PFSK-1 (cell line): ENCODE measurements around the gene CETN3.

Experiments
- POLR2AphosphoS5 ChIP-seq: IDR thresholded peaks from 2 replicates; pipeline ENCODE4 v1.6.1; 2012; ENCODE audit warnings: low read depth, mild to moderate bottlenecking, control low read depth, low read length, moderate library complexity
- TF ChIP-seq, protein P1 (sequence below), 2 experiments: IDR thresholded peaks; 2 replicates each; pipeline versions ENCODE4 v1.6.1 to v1.8.0; 2011 to 2012; ENCODE audit warnings: low read depth in 2 of 2, low read length in 2 of 2, control low read depth in 1 of 2, inconsistent platforms in 1 of 2, mild to moderate bottlenecking in 1 of 2, moderate library complexity in 1 of 2; ENCODE audit not compliant: insufficient read depth in 1 of 2

DNA sequence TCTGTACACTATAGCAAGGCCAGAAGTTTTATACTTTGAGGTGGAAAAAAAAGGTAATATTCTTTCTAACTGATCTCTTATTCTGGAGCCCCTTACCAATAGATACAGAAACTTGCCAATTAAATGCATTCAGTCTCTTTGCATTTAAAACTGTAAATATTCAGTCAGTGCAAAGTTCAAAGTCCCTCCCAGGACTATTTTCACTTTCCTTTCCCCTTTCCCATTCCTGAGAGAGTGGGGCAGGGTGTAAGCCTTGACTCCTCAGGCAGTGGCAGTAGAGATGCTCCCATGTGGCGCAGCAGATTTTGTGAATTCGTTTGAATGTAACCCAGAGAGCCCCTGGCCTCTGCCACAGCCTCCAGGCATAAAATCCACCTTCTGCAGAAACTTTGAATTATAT lies 29.9 kb downstream of the CETN3 start:
- no peak for TF ChIP-seq POLR2AphosphoS5
- TF ChIP-seq, protein P1, sequence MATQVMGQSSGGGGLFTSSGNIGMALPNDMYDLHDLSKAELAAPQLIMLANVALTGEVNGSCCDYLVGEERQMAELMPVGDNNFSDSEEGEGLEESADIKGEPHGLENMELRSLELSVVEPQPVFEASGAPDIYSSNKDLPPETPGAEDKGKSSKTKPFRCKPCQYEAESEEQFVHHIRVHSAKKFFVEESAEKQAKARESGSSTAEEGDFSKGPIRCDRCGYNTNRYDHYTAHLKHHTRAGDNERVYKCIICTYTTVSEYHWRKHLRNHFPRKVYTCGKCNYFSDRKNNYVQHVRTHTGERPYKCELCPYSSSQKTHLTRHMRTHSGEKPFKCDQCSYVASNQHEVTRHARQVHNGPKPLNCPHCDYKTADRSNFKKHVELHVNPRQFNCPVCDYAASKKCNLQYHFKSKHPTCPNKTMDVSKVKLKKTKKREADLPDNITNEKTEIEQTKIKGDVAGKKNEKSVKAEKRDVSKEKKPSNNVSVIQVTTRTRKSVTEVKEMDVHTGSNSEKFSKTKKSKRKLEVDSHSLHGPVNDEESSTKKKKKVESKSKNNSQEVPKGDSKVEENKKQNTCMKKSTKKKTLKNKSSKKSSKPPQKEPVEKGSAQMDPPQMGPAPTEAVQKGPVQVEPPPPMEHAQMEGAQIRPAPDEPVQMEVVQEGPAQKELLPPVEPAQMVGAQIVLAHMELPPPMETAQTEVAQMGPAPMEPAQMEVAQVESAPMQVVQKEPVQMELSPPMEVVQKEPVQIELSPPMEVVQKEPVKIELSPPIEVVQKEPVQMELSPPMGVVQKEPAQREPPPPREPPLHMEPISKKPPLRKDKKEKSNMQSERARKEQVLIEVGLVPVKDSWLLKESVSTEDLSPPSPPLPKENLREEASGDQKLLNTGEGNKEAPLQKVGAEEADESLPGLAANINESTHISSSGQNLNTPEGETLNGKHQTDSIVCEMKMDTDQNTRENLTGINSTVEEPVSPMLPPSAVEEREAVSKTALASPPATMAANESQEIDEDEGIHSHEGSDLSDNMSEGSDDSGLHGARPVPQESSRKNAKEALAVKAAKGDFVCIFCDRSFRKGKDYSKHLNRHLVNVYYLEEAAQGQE (IDR thresholded peaks at IDR 0.05; ENCODE audit: insufficient read depth in 1 of 2, low read depth in 2 of 2, low read length in 2 of 2), result no peak
